ENCODE data around the gene SLC22A4.

Gene SLC22A4

GRCh38 chr5:132327252-132327955 is 33.2 kb downstream of the SLC22A4 start:
- DNase-seq (ENCODE audit: low spot score) (no peak), ATAC-seq (ENCODE audit: low read depth) (peak; percentile 24; the same call in 1 of the 3 replicates)
- Histone ChIP-seq H3K9me3 (ENCODE audit: severe bottlenecking) (no peaks in the 10 kb centered on the region), H3K27ac (ENCODE audit: poor library complexity, severe bottlenecking) (no peak overlapping the region), H3K4me3 (ENCODE audit: severe bottlenecking) (no peak overlapping the region), H3K27me3 (ENCODE audit: insufficient read depth, poor library complexity, severe bottlenecking) (no peaks in the 10 kb centered on the region), H3K4me1 (ENCODE audit: insufficient read depth, poor library complexity, severe bottlenecking) (no peaks in the 10 kb centered on the region), H3K36me3 (ENCODE audit: low read depth) (peaks cover 56% of the 10 kb centered on the region)
- TF ChIP-seq CTCF (IDR thresholded peaks at IDR 0.05; ENCODE audit: poor library complexity, severe bottlenecking), result no peak

- no peak for TF ChIP-seq CTCF (IDR thresholded peaks at IDR 0.05; ENCODE audit: poor library complexity, severe bottlenecking)
- Histone ChIP-seq H3K27ac (ENCODE audit: poor library complexity, severe bottlenecking) (peak overlapping the region; percentile 4), H3K27me3 (ENCODE audit: insufficient read depth, poor library complexity, severe bottlenecking) (no peaks in the 10 kb centered on the region), H3K9me3 (ENCODE audit: severe bottlenecking) (no peaks in the 10 kb centered on the region), H3K4me3 (ENCODE audit: severe bottlenecking) (no peak overlapping the region), H3K36me3 (ENCODE audit: low read depth) (peaks cover 60% of the 10 kb centered on the region), H3K4me1 (ENCODE audit: insufficient read depth, poor library complexity, severe bottlenecking) (peaks cover 5% of the 10 kb centered on the region)
- DNase-seq (ENCODE audit: low spot score), result no peak
- peak; percentile 96 for ATAC-seq (ENCODE audit: low read depth)
Observed at GRCh38 chr5:132334812-132335211, 40.6 kb downstream of the SLC22A4 start.

- Histone ChIP-seq H3K4me3 (ENCODE audit: severe bottlenecking) (no peak overlapping the region), H3K4me1 (ENCODE audit: insufficient read depth, poor library complexity, severe bottlenecking) (peaks cover 5% of the 10 kb centered on the region), H3K36me3 (ENCODE audit: low read depth) (peaks cover 54% of the 10 kb centered on the region), H3K9me3 (ENCODE audit: severe bottlenecking) (no peaks in the 10 kb centered on the region), H3K27ac (ENCODE audit: poor library complexity, severe bottlenecking) (peak overlapping the region; percentile 4), H3K27me3 (ENCODE audit: insufficient read depth, poor library complexity, severe bottlenecking) (no peaks in the 10 kb centered on the region)
- no peak for TF ChIP-seq CTCF (IDR thresholded peaks at IDR 0.05; ENCODE audit: poor library complexity, severe bottlenecking)
- DNase-seq (ENCODE audit: low spot score) (no peak), ATAC-seq (ENCODE audit: low read depth) (no peak)
Observed at GRCh38 chr5:132335402-132335801, 41.2 kb downstream of the SLC22A4 start.

GRCh38 chr5:132339502-132339901 is 45.3 kb downstream of the SLC22A4 start:
- no peak overlapping the region for H3K4me3 ChIP-seq (ENCODE audit: severe bottlenecking)
- ATAC-seq (ENCODE audit: low read depth) (no peak), DNase-seq (ENCODE audit: low spot score) (no peak)
- H3K9me3 ChIP-seq (ENCODE audit: severe bottlenecking), result no peaks in the 10 kb centered on the region
- peaks cover 45% of the 10 kb centered on the region for H3K36me3 ChIP-seq (ENCODE audit: low read depth)
- no peak for TF ChIP-seq CTCF (IDR thresholded peaks at IDR 0.05; ENCODE audit: poor library complexity, severe bottlenecking)
- H3K27me3 ChIP-seq (ENCODE audit: insufficient read depth, poor library complexity, severe bottlenecking), result no peaks in the 10 kb centered on the region
- H3K27ac ChIP-seq (ENCODE audit: poor library complexity, severe bottlenecking), result no peak overlapping the region
- H3K4me1 ChIP-seq (ENCODE audit: insufficient read depth, poor library complexity, severe bottlenecking), result peaks cover 5% of the 10 kb centered on the region

Measured in RWPE2 (cell line).